ENCODE measurements around the gene SLC22A23. TPM values are rescaled to one million over a fixed set of nuclear protein-coding genes. Genes with fewer than 3 reads are reported as not detected.

Gene SLC22A23
- total RNA-seq, 4 donors from 2014 or later: 9.0 to 25.1 (median 13.9) TPM

- TF ChIP-seq CTCF (IDR thresholded peaks at IDR 0.05; ENCODE audit: low read depth): no peak
These were observed 32.5 kb downstream of the SLC22A23 start for GRCh38 chr6:3424185-3424927.

GRCh38 chr6:3423439-3424184, 33.2 kb downstream of the SLC22A23 start:
- no peak for TF ChIP-seq CTCF (IDR thresholded peaks at IDR 0.05; ENCODE audit: low read depth)

- no peak for TF ChIP-seq CTCF (IDR thresholded peaks at IDR 0.05; ENCODE audit: low read depth)
These were observed 34.3 kb downstream of the SLC22A23 start for GRCh38 chr6:3422435-3423070.

GRCh38 chr6:3421791-3422434, 34.9 kb downstream of the SLC22A23 start:
- no peak for TF ChIP-seq CTCF (IDR thresholded peaks at IDR 0.05; ENCODE audit: low read depth)

- no peak for TF ChIP-seq CTCF (IDR thresholded peaks at IDR 0.05; ENCODE audit: low read depth)
These were observed 35.7 kb downstream of the SLC22A23 start for GRCh38 chr6:3421143-3421542.

- TF ChIP-seq CTCF (IDR thresholded peaks at IDR 0.05; ENCODE audit: low read depth): no peak
These were observed 37.1 kb downstream of the SLC22A23 start for GRCh38 chr6:3419624-3420272.
